ENCODE measurements around the gene LAMC3. TPM values are rescaled to one million over a fixed set of nuclear protein-coding genes. Genes with fewer than 3 reads are reported as not detected.

The LAMC3 gene
- polyA plus RNA-seq, 1 experiment = 0.01 TPM

- Histone ChIP-seq H3K4me3 (ENCODE audit: low read depth, low read length) (no peak overlapping the region), H3K36me3 (ENCODE audit: control insufficient read depth, insufficient read depth, low read length) (no peaks in the 10 kb centered on the region), H3K27me3 (ENCODE audit: control insufficient read depth, insufficient read depth, low read length) (peaks cover 28% of the 10 kb centered on the region)
- ChIA-PET CTCF (no interaction called here), POLR2A (no interaction called here)
- TF ChIP-seq, protein P1, sequence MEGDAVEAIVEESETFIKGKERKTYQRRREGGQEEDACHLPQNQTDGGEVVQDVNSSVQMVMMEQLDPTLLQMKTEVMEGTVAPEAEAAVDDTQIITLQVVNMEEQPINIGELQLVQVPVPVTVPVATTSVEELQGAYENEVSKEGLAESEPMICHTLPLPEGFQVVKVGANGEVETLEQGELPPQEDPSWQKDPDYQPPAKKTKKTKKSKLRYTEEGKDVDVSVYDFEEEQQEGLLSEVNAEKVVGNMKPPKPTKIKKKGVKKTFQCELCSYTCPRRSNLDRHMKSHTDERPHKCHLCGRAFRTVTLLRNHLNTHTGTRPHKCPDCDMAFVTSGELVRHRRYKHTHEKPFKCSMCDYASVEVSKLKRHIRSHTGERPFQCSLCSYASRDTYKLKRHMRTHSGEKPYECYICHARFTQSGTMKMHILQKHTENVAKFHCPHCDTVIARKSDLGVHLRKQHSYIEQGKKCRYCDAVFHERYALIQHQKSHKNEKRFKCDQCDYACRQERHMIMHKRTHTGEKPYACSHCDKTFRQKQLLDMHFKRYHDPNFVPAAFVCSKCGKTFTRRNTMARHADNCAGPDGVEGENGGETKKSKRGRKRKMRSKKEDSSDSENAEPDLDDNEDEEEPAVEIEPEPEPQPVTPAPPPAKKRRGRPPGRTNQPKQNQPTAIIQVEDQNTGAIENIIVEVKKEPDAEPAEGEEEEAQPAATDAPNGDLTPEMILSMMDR (IDR thresholded peaks at IDR 0.05; ENCODE audit: insufficient read depth, low read depth, low read length) = no peak
- DNase-seq (ENCODE audit: low read depth) = no peak
Observed at GRCh38 chr9:130970855-130971254, 38.1 kb upstream of the LAMC3 start.

- peaks cover 28% of the 10 kb centered on the region for H3K27me3 ChIP-seq (ENCODE audit: control insufficient read depth, insufficient read depth, low read length)
- ChIA-PET CTCF (no interaction called here), POLR2A (no interaction called here)
- no peak overlapping the region for H3K4me3 ChIP-seq (ENCODE audit: low read depth, low read length)
- no peaks in the 10 kb centered on the region for H3K36me3 ChIP-seq (ENCODE audit: control insufficient read depth, insufficient read depth, low read length)
- DNase-seq (ENCODE audit: low read depth) = no peak
- TF ChIP-seq, protein P1 (IDR thresholded peaks at IDR 0.05; ENCODE audit: insufficient read depth, low read depth, low read length) = no peak
Observed at GRCh38 chr9:130971294-130971849, 37.6 kb upstream of the LAMC3 start.

GRCh38 chr9:130972277-130972956, 36.6 kb upstream of the LAMC3 start:
- no peak for DNase-seq (ENCODE audit: low read depth)
- TF ChIP-seq, protein P1 (IDR thresholded peaks at IDR 0.05; ENCODE audit: insufficient read depth, low read depth, low read length) = no peak
- POLR2A ChIA-PET = no interaction called here
- CTCF ChIA-PET = no interaction called here
- Histone ChIP-seq H3K4me3 (ENCODE audit: low read depth, low read length) (no peak overlapping the region), H3K36me3 (ENCODE audit: control insufficient read depth, insufficient read depth, low read length) (no peaks in the 10 kb centered on the region), H3K27me3 (ENCODE audit: control insufficient read depth, insufficient read depth, low read length) (peaks cover 28% of the 10 kb centered on the region)

DNA sequence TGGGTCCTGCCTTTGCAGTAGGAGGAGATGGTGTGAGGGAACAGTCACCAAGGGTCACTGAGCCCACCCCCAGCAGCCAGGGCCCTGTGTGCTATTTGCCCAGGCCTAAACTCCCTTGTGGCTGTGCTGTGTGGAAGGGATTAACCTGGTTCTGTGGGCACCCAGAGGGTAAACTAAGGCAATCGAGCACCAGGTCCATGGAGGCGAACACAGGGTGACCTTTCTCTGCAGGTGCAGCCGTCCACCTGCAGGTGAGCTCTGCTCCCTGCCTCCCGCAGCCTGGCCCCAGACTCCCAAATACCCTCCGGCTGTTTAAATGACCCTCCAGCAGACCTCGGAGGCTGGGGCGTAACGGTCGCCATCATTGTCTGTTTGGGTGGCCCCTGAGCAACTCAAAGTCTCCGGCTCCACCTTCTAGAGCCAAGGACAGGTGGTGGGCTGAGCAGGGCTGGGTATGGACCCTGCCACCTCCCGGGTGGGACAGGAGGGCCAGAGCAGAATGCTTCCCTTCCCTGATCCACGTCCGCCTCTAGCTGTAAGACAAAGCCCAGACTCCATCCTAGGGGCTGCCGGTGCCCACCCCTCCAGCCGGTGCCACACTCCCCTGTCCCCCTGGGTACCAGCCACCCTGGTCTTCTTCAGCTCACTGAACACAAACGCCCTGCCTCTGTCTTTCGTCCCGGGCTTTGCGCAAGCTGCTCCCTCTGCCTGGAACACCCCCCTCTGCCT, 35.9 kb upstream of the LAMC3 start:
- no peaks in the 10 kb centered on the region for H3K36me3 ChIP-seq (ENCODE audit: control insufficient read depth, insufficient read depth, low read length)
- no peak for DNase-seq (ENCODE audit: low read depth)
- ChIA-PET POLR2A (no interaction called here), CTCF (interaction anchor here (1.0 kb wide), 1 partner anchor 11 kb away, joined by 3 read pairs; no protein-coding TSS in a partner anchor)
- H3K4me3 ChIP-seq (ENCODE audit: low read depth, low read length) = no peak overlapping the region
- TF ChIP-seq, protein P1 (IDR thresholded peaks at IDR 0.05; ENCODE audit: insufficient read depth, low read depth, low read length) = no peak
- H3K27me3 ChIP-seq (ENCODE audit: control insufficient read depth, insufficient read depth, low read length) = peaks cover 28% of the 10 kb centered on the region

DNA sequence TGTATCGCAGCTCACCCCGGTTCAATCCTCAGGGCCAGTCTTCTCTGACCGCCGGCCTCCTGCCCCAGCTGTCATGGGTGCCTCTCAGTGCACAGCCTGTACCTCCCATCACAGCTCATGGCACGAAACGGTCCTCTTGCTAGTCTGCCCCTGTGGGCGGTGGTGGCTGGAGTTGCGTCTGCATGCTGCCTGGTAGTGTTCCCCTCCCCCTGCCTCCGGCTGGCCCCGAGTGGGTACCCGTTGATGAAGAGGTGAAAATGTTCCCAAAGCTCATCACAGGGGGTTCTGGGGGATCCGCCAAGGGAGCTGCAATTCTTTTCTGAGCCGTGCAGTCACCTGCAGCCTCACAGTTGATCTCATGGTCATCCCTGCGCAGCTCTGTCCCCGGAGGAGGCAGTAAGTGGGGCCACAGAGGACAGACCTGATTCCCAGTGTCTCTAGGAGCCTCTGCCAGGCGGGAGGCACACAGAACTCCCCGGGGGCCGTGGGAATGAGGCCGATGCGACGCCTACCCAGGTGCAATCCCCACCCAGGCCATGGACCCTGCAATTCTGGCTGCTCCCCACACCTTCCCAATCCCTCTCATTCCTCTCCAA, 35.2 kb upstream of the LAMC3 start:
- no peak for DNase-seq (ENCODE audit: low read depth)
- no peaks in the 10 kb centered on the region for H3K36me3 ChIP-seq (ENCODE audit: control insufficient read depth, insufficient read depth, low read length)
- H3K27me3 ChIP-seq (ENCODE audit: control insufficient read depth, insufficient read depth, low read length) = peaks cover 28% of the 10 kb centered on the region
- TF ChIP-seq, protein P1 (IDR thresholded peaks at IDR 0.05; ENCODE audit: insufficient read depth, low read depth, low read length) = no peak
- POLR2A ChIA-PET = no interaction called here
- CTCF ChIA-PET = interaction anchor here (1.0 to 2.1 kb wide), 3 partner anchors 8 to 25 kb away, joined by 3 to 11 read pairs (median 6); no protein-coding TSS in a partner anchor
- H3K4me3 ChIP-seq (ENCODE audit: low read depth, low read length) = no peak overlapping the region
